H9 (cell line): ENCODE measurements around the gene TOMM40L. TPM values are rescaled to one million over a fixed set of nuclear protein-coding genes. Genes with fewer than 3 reads are reported as not detected.

ENCODE experiments used
- DNase-seq: peaks from one replicate; pipeline ENCODE4 v3.0.0-alpha.2; 2017
- H2AFZ ChIP-seq: one replicate; pipeline ENCODE4 v1.6.1; 2013; ENCODE audit warnings: mild to moderate bottlenecking, low read length, control low read depth, moderate library complexity
- H2AK5ac ChIP-seq: 2 replicates; pipeline ENCODE4 v1.6.1; 2013; ENCODE audit warnings: low read length, control low read depth, mixed read lengths; ENCODE audit not compliant: insufficient read length
- H2BK120ac ChIP-seq: one replicate; pipeline ENCODE4 v1.6.1; 2013; ENCODE audit warnings: low read depth, mild to moderate bottlenecking, low read length, control low read depth, inconsistent platforms; ENCODE audit not compliant: poor library complexity, severe bottlenecking
- H2BK12ac ChIP-seq: 2 replicates; pipeline ENCODE4 v1.6.1; 2013; ENCODE audit warnings: low read length, control low read depth, mixed read lengths, low read depth; ENCODE audit not compliant: insufficient read length
- H2BK15ac ChIP-seq: 2 replicates; pipeline ENCODE4 v1.6.1; 2013; ENCODE audit warnings: low read depth, low read length, control low read depth
- H2BK20ac ChIP-seq: one replicate; pipeline ENCODE4 v1.6.1; 2013; ENCODE audit warnings: low read depth, mild to moderate bottlenecking, low read length, control low read depth, inconsistent platforms; ENCODE audit not compliant: poor library complexity, severe bottlenecking
- H2BK5ac ChIP-seq: 2 replicates; pipeline ENCODE4 v1.6.1; 2013; ENCODE audit warnings: low read length, control low read depth, mixed read lengths; ENCODE audit not compliant: insufficient read length
- H3K14ac ChIP-seq: 2 replicates; pipeline ENCODE4 v1.6.1; 2013; ENCODE audit warnings: low read length, control low read depth; ENCODE audit not compliant: insufficient read depth
- H3K18ac ChIP-seq: 2 replicates; pipeline ENCODE4 v1.6.1; 2013; ENCODE audit warnings: low read depth, mild to moderate bottlenecking, mixed read lengths, low read length, control low read depth; ENCODE audit not compliant: insufficient read length
- H3K23ac ChIP-seq: 2 replicates; pipeline ENCODE4 v1.6.1; 2013; ENCODE audit warnings: low read length, control low read depth, mixed read lengths, low read depth; ENCODE audit not compliant: insufficient read length
- H3K23me2 ChIP-seq: 2 replicates; pipeline ENCODE4 v1.6.1; 2013; ENCODE audit warnings: low read depth, mild to moderate bottlenecking, mixed read lengths, low read length, control low read depth; ENCODE audit not compliant: insufficient read length, poor library complexity, severe bottlenecking
- H3K27ac ChIP-seq: 2 replicates; pipeline ENCODE4 v1.5.1; 2013; ENCODE audit warnings: low read length, control low read depth, mixed read lengths, low read depth; ENCODE audit not compliant: insufficient read length
- H3K27me3 ChIP-seq: 2 replicates; pipeline ENCODE4 v1.6.1; 2013; ENCODE audit warnings: low read length, control low read depth, inconsistent platforms; ENCODE audit not compliant: insufficient read depth
- H3K4ac ChIP-seq: 2 replicates; pipeline ENCODE4 v1.6.1; 2013; ENCODE audit warnings: low read depth, mild to moderate bottlenecking, control low read depth, inconsistent platforms, low read length, moderate library complexity
- H3K4me1 ChIP-seq: 2 replicates; pipeline ENCODE4 v1.6.1; 2013; ENCODE audit warnings: low read length, control low read depth, inconsistent platforms; ENCODE audit not compliant: insufficient read depth
- H3K4me2 ChIP-seq: 2 replicates; pipeline ENCODE4 v1.6.1; 2013; ENCODE audit warnings: low read length, control low read depth, mixed read lengths; ENCODE audit not compliant: insufficient read length, insufficient read depth
- H3K56ac ChIP-seq: 2 replicates; pipeline ENCODE4 v1.6.1; 2013; ENCODE audit warnings: low read depth, mild to moderate bottlenecking, mixed read lengths, low read length, control low read depth; ENCODE audit not compliant: insufficient read length
- H3K79me1 ChIP-seq: 2 replicates; pipeline ENCODE4 v1.6.1; 2013; ENCODE audit warnings: low read depth, mild to moderate bottlenecking, moderate library complexity, low read length, control low read depth, inconsistent platforms; ENCODE audit not compliant: insufficient read depth, poor library complexity, severe bottlenecking
- H3K79me2 ChIP-seq: 2 replicates; pipeline ENCODE4 v1.6.1; 2013; ENCODE audit warnings: low read length, control low read depth, inconsistent platforms; ENCODE audit not compliant: insufficient read depth
- H3K9ac ChIP-seq: 2 replicates; pipeline ENCODE4 v1.6.1; 2013; ENCODE audit warnings: low read length, control low read depth, mixed read lengths; ENCODE audit not compliant: insufficient read length; ENCODE audit errors: extremely low read depth
- H3K9me3 ChIP-seq: one replicate; pipeline ENCODE4 v1.6.1; 2013; ENCODE audit warnings: low read depth, low read length, inconsistent platforms; ENCODE audit not compliant: control insufficient read depth
- H3T11ph ChIP-seq: one replicate; pipeline ENCODE4 v1.6.1; 2013; ENCODE audit warnings: mild to moderate bottlenecking, low read length, control low read depth, inconsistent platforms
- H4K20me1 ChIP-seq: one replicate; pipeline ENCODE4 v1.6.1; 2013; ENCODE audit not compliant: control insufficient read depth, insufficient read length, insufficient read depth
- H4K5ac ChIP-seq: 2 replicates; pipeline ENCODE4 v1.6.1; 2013; ENCODE audit warnings: low read depth, mild to moderate bottlenecking, mixed read lengths, low read length, control low read depth; ENCODE audit not compliant: insufficient read length
- H4K8ac ChIP-seq: replicated peaks from 2 replicates; pipeline ENCODE4 v1.6.1; 2013; ENCODE audit warnings: low read length, control low read depth, mixed read lengths, low read depth; ENCODE audit not compliant: insufficient read length
- H4K91ac ChIP-seq: 2 replicates; pipeline ENCODE4 v1.6.1; 2013; ENCODE audit warnings: low read depth, mild to moderate bottlenecking, moderate library complexity, mixed read lengths, low read length, control low read depth; ENCODE audit not compliant: insufficient read length
- H3K27ac Mint-ChIP-seq, 3 experiments: 2 replicates in 2 of 3; 3 replicates in 1 of 3; pipeline ENCODE4 v1.8.0; 2020 to 2021; ENCODE audit warnings: mixed read lengths in 3 of 3, mild to moderate bottlenecking in 1 of 3, moderate library complexity in 1 of 3
- H3K27me3 Mint-ChIP-seq: 2 replicates; pipeline ENCODE4 v1.8.0; 2021; ENCODE audit warnings: low read depth, mild to moderate bottlenecking, moderate library complexity, mixed read lengths
- H3K36me3 Mint-ChIP-seq, 3 experiments: 2 replicates in 2 of 3; 3 replicates in 1 of 3; pipeline ENCODE4 v1.8.0; 2020 to 2021; ENCODE audit warnings: low read depth in 3 of 3, mixed read lengths in 3 of 3; ENCODE audit not compliant: insufficient read depth in 1 of 3
- H3K4me1 Mint-ChIP-seq, 2 experiments: 2 replicates each; pipeline ENCODE4 v1.8.0; 2020; ENCODE audit warnings: mixed read lengths in 2 of 2
- H3K4me3 Mint-ChIP-seq, 2 experiments: 2 replicates in 1 of 2; 3 replicates in 1 of 2; pipeline ENCODE4 v1.8.0; 2020 to 2021; ENCODE audit warnings: mild to moderate bottlenecking in 2 of 2, mixed read lengths in 2 of 2, moderate library complexity in 1 of 2
- H3K9me3 Mint-ChIP-seq, 2 experiments: 2 replicates in 1 of 2; 3 replicates in 1 of 2; pipeline ENCODE4 v1.8.0; 2020; ENCODE audit warnings: mild to moderate bottlenecking in 2 of 2, mixed read lengths in 2 of 2, moderate library complexity in 1 of 2
- CTCF ChIP-seq: fragments of 200-600 bp; sonication (generic); conservative IDR thresholded peaks from 3 replicates; pipeline ENCODE4 v1.8.0; 2021; ENCODE audit warnings: antibody characterized with exemption, mild to moderate bottlenecking
- WGBS: extraction: QIAGEN DNeasy Blood & Tissue Kit; methylation state at CpG from one replicate; pipeline ENCODE4 v1.1.7; 2013; ENCODE audit warnings: missing lambda C conversion rate, low lambda C conversion rate, mixed read lengths; ENCODE audit not compliant: insufficient read length; ENCODE audit errors: extremely low coverage; 5-methylcytosine and 5-hydroxymethylcytosine counted together
- total RNA-seq: library from RNA; stranded (reverse); gene quantifications from 2 replicates; pipeline ENCODE4 v1.2.1, GENCODE V29; 2021

TOMM40L gene
- total RNA-seq, 1 experiment from 2014 or later: 13.5 TPM

- H3K27me3 Mint-ChIP-seq: peaks cover 3% of the 10 kb centered on the region
- no peaks in the 10 kb centered on the region for H3K9me3 ChIP-seq
These were observed 48.0 kb upstream of the TOMM40L start for GRCh38 chr1:161177936-161178244.

More at GRCh38 chr1:161177936-161178244, 48.0 kb upstream of the TOMM40L start:
- H3K27ac ChIP-seq: no peak overlapping the region
- Mint-ChIP-seq H3K9me3 (no peaks in the 10 kb centered on the region), H3K4me3 (peak overlapping the region; percentile 93 to 100), H3K27ac (peak overlapping the region; percentile 99 to 100 (median 100); a peak in 4 of 7 replicates), H3K36me3 (peaks cover 9 to 32% (median 29%) of the 10 kb centered on the region in 3 experiments; a peak in 6 of 7 replicates), H3K4me1 (peaks cover 19 to 21% of the 10 kb centered on the region in 2 experiments)
- H2BK20ac ChIP-seq: no peak overlapping the region
- no peak overlapping the region for H2BK12ac ChIP-seq
- no peak overlapping the region for H3K4ac ChIP-seq
- H3K23me2 ChIP-seq: peaks cover 6% of the 10 kb centered on the region
- H3K56ac ChIP-seq: no peak overlapping the region
- H2BK5ac ChIP-seq: no peak overlapping the region
- no peak overlapping the region for H3K23ac ChIP-seq
- no peaks in the 10 kb centered on the region; the same call in 1 of the 2 replicates for H3K4me1 ChIP-seq
- H4K5ac ChIP-seq: no peak overlapping the region
- TF ChIP-seq CTCF: no peak
- no peak overlapping the region for H3K9ac ChIP-seq
- no peak overlapping the region for H2BK15ac ChIP-seq
- no peak overlapping the region for H3T11ph ChIP-seq
- H4K20me1 ChIP-seq: no peaks in the 10 kb centered on the region
- no peaks in the 10 kb centered on the region for H3K79me1 ChIP-seq
- no peak overlapping the region for H2AFZ ChIP-seq
- no peak overlapping the region for H3K18ac ChIP-seq
- H2AK5ac ChIP-seq: no peak overlapping the region
- no peak overlapping the region for H4K91ac ChIP-seq
- WGBS: no CpG with 5 or more reads among the region's 9 CpGs
- DNase-seq: no peak
- no peak overlapping the region for H3K14ac ChIP-seq
- H3K79me2 ChIP-seq: no peaks in the 10 kb centered on the region
- H2BK120ac ChIP-seq: no peak overlapping the region
- H3K4me2 ChIP-seq: peak overlapping the region; percentile 76
- H3K27me3 ChIP-seq: no peaks in the 10 kb centered on the region
- H4K8ac ChIP-seq: no peak overlapping the region
